Stimulated activated CD4-positive, alpha-beta T cell treated with anti-CD3 and anti-CD28 coated beads, Interleukin-15, amount 100 ng/mL, for 24 hours (primary cell): ENCODE results near the gene CLEC4A.
A peak's percentile ranks its signal among the peaks of the same experiment; 100 is the strongest.
"Not testable (repeated sequence)": the region's sequence is repeated elsewhere in the genome, so short reads cannot be mapped to it uniquely, and the experiment has no call there.

ENCODE experiments used
- DNase-seq: peaks from one replicate; pipeline ENCODE4 v3.0.0-alpha.2; 2020

The CLEC4A gene

DNA sequence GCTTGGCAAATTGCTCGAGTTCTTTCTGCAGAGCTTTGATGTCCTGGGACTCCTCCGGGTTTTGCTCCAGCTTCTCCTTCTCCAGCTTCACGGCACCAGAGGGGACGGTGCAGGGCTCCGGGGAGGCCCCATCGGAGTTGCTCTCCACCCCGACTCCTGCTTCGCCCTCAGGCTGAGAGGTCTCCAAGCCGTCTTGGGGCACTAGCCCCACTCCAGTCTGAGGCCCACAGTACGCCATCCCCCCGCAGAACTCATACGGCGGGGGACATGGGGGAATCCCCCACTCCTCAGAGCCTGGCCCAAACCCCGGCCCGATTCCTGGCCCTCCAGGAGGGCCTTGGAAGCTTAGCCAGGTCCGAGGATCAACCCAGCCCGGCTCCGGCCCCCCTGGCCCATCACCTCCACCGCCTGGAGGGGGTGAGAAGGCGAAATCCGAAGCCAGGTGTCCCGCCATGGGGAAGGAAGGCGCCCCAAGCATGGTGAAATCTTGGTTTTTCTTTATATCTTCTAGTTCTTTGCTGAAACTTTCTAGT lies 11.0 kb downstream of the CLEC4A start:
- not testable (repeated sequence) for DNase-seq

DNA sequence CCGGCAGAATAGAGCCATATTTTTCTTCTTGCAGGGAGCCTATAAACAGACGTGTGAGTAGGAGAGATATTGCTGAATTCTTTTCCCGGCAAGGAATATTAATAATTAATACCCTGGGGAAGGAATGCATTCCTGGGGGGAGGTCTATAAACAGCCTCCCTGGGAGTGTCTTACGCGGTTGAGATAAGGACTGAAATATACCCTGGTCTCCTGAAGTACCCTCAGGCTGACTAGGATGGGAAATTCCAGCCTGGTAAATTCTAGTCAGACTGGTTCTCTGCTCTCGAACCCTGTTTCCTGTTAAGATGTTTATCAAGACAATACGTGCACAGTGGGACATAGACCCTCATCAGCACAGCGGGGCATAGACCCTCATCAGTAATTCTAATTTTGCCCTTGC lies 18.2 kb downstream of the CLEC4A start:
- DNase-seq, result not testable (repeated sequence)

- DNase-seq, result no peak
These were observed 19.8 kb downstream of the CLEC4A start for GRCh38 chr12:8143261-8143660.

- no peak for DNase-seq
These were observed 22.5 kb downstream of the CLEC4A start for GRCh38 chr12:8145754-8146441.

DNA sequence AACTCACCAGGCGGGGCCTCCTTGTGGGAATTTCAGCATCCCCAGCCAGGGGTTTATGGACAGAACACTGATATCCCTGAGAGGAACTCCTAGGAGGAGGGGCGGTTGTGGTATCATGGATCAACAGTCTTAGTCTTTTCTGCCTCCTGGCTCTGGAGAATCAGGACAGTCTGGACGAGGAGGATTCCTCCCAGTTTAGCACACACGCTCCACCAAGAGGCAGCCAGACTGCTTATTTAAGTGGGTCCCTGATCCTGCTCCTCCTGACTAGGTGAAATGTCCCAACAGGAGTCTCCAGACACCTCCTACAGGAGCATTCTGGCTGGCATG lies 23.0 kb downstream of the CLEC4A start:
- no peak for DNase-seq

DNA sequence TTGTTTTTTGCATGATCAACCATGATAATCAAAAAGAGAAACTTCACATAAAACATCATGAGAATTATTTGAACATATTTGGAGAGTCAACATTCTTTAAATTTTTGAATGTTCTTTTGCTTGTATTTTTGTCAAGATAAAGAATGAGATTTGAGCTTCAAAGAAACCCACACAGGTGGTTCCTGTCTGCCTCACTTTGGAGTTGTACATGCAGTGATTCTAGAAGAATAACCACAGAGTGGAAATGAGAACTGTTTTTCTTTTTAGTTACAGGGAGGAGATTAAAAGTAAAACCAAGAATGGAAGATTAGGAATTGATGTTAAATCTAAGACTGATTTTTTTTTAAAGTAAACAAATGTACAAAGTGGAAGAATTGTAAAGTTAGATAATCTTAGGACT lies 31.1 kb downstream of the CLEC4A start:
- DNase-seq, result no peak

GRCh38 chr12:8156416-8156815 lies 33.0 kb downstream of the CLEC4A start:
- DNase-seq, result no peak

DNA sequence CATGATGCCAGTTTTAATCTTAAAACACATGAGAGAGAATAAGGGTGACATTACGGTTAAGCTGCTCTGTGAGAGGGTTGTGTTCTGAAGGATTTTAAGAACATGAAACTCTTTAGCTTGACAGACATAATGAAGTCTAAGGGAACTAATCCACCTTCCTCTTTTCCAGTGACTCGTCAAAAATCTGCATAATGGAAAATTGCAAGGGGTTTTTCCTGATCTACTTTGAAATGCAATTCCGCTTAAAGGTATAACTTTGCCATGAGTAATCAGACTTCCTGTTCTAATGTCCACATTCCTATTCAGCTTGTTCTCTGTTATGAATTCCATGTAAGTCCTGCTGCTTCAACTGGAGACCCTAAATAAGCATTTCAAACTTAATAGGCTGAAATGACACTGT lies 33.4 kb downstream of the CLEC4A start, which contains the start of gene ZNF705A:
TSS of gene ZNF705A (plus strand) at position 171 of the 400 bp plus-strand sequence. CDS start 15,611 bp downstream, outside the sequence.
- DNase-seq, result no peak

DNA sequence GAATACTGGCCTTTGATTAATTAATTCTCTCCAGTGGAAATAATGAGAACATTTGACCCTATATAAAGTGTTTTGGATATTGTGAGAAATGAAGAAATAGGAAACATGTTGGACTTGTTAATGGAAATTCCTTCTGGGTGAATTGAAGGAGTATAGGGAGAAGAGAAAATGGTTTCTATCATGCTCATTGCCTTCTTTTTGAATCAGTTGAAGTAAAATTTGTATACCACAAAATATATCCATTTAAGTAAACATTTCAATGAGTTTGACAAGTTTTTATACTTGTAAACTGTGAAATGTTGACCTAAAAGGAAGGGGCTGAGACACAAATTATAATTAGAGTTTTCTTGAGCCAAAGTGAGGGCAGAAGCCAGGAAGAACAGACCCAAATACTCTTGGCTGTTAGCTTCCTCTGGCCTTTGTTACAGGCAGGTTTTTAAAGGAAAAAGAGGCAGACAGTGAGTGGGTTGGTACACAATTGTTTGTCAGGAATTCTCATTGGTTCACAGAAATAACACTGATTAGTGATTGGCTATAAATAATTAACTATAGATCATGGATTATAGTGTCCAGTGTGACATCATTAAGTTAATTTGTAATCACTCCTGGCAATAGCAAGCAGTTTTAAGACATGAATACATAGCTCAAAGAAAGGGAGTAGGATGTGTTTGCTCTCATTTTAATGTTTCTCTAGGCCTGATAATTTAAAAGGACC lies 34.2 kb downstream of the CLEC4A start:
- DNase-seq, result no peak

GRCh38 chr12:8172911-8173310 lies 49.5 kb downstream of the CLEC4A start:
- DNase-seq, result not testable (repeated sequence)

- DNase-seq, result peak; percentile 72
These were observed 56.7 kb downstream of the CLEC4A start for GRCh38 chr12:8179989-8180585.

GRCh38 chr12:8181271-8181670 lies 57.9 kb downstream of the CLEC4A start:
- not testable (repeated sequence) for DNase-seq

DNA sequence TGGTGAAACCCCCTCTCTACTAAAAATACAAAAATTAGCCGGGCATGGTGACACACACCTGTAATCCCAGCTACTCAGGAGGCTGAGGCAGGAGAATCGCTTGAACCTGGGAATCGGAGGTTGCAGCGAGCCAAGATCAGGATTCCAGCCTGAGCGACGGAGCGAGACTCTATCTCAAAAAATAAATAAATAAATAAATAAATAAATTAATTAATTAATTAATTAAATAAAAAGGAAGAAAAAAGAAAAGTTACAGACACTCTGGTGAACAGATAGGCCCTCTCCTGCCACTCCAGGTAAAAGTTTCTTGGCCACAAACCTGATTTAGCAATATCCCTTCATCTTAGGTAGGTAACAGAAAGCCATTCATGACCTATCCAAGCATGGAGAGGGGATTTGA lies 59.5 kb downstream of the CLEC4A start:
- DNase-seq, result not testable (repeated sequence)

GRCh38 chr12:8183346-8183745 lies 59.9 kb downstream of the CLEC4A start:
- DNase-seq, result not testable (repeated sequence)

DNA sequence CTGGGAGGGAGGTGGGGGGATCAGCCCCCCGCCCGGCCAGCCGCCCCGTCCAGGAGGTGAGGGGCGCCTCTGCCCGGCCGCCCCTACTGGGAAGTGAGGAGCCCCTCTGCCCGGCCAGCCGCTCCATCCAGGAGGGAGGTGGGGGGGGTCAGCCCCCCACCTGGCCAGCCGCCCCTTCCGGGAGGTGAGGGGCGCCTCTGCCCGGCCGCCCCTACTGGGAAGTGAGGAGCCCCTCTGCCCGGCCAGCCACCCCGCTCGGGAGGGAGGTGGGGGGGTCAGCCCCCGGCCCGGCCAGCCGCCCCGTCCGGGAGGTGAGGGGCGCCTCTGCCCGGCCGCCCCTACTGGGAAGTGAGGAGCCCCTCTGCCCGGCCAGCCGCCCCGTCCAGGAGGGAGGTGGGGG lies 60.8 kb downstream of the CLEC4A start:
- not testable (repeated sequence) for DNase-seq

DNA sequence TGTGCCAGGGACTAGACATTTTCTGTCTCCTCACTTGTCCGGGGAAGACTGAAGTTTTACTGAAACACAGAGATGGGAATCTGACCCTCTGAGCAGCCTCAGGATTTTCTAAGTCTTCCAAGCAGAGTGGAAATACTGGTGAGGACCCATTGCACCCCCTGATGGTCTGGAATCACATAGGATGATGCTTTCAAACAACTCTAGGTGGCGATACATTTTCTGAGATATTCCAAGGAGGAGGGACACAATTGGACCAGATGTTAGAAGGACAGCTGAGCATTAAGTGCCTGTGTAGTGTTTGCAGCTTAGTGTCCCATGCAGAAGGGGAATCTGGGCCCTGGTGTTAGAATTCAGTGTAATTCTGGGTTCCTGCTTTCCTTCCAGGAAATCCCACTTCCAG lies 64.7 kb downstream of the CLEC4A start:
- DNase-seq, result not testable (repeated sequence)
